Measurements from ENCODE around the gene REN. TPM values are rescaled to one million over a fixed set of nuclear protein-coding genes. Genes with fewer than 3 reads are reported as not detected.

The REN gene
- total RNA-seq, 1 experiment from 2014 or later = not detected

- Histone ChIP-seq H3K27me3 (ENCODE audit: insufficient read depth, low read length) (no peaks in the 10 kb centered on the region), H3K9me3 (ENCODE audit: control insufficient read depth, low read depth, low read length) (no peaks in the 10 kb centered on the region), H3K4me1 (ENCODE audit: insufficient read depth, low read length) (no peaks in the 10 kb centered on the region; the same call in 1 of the 2 replicates), H3K14ac (ENCODE audit: insufficient read depth, low read length) (no peak overlapping the region), H2AFZ (ENCODE audit: low read length) (no peak overlapping the region), H3K18ac (ENCODE audit: insufficient read length, low read depth, low read length) (no peak overlapping the region), H3K79me1 (ENCODE audit: insufficient read depth, low read depth, low read length, poor library complexity, severe bottlenecking) (no peaks in the 10 kb centered on the region), H2BK5ac (ENCODE audit: insufficient read length, low read length) (no peak overlapping the region), H3K9ac (ENCODE audit: extremely low read depth, insufficient read length, low read length) (no peak overlapping the region), H4K5ac (ENCODE audit: insufficient read length, low read depth, low read length) (no peak overlapping the region), H2BK15ac (ENCODE audit: low read depth, low read length) (no peak overlapping the region), H2BK12ac (ENCODE audit: insufficient read length, low read depth, low read length) (no peak overlapping the region), H3K79me2 (ENCODE audit: insufficient read depth, low read length) (no peaks in the 10 kb centered on the region), H3K4ac (ENCODE audit: low read depth, low read length) (no peak overlapping the region), H2BK120ac (ENCODE audit: low read depth, low read length, poor library complexity, severe bottlenecking) (no peak overlapping the region), H3T11ph (ENCODE audit: low read length) (no peak overlapping the region), H3K23ac (ENCODE audit: insufficient read length, low read depth, low read length) (no peak overlapping the region), H3K4me2 (ENCODE audit: insufficient read depth, insufficient read length, low read length) (no peak overlapping the region), H4K91ac (ENCODE audit: insufficient read length, low read depth, low read length) (no peak overlapping the region), H2BK20ac (ENCODE audit: low read depth, low read length, poor library complexity, severe bottlenecking) (no peak overlapping the region), H4K20me1 (ENCODE audit: control insufficient read depth, insufficient read depth, insufficient read length) (no peaks in the 10 kb centered on the region), H3K27ac (ENCODE audit: insufficient read length, low read depth, low read length) (no peak overlapping the region), H3K23me2 (ENCODE audit: insufficient read length, low read depth, low read length, poor library complexity, severe bottlenecking) (no peaks in the 10 kb centered on the region), H2AK5ac (ENCODE audit: insufficient read length, low read length) (no peak overlapping the region), H4K8ac (replicated peaks; ENCODE audit: insufficient read length, low read depth, low read length) (no peak overlapping the region), H3K56ac (ENCODE audit: insufficient read length, low read depth, low read length) (no peak overlapping the region)
- TF ChIP-seq CTCF (conservative IDR thresholded peaks at IDR 0.05) = peak; percentile 75
- Mint-ChIP-seq H3K27me3 (ENCODE audit: low read depth) (no peaks in the 10 kb centered on the region; the same call in 1 of the 2 replicates), H3K4me1 (peaks cover 20 to 26% of the 10 kb centered on the region in 2 experiments), H3K4me3 (no peak overlapping the region), H3K9me3 (no peaks in the 10 kb centered on the region), H3K27ac (peak overlapping the region; percentile 16 to 88 (median 63); a peak in 4 of 7 replicates), H3K36me3 (ENCODE audit: insufficient read depth in 1 of 3, low read depth in 3 of 3) (peaks cover 53 to 88% (median 75%) of the 10 kb centered on the region in 3 experiments)
- WGBS (ENCODE audit: extremely low coverage, insufficient read length, low lambda C conversion rate) = no CpG with 5 or more reads among the region's 9 CpGs
- DNase-seq = peak; percentile 72
Observed at GRCh38 chr1:204123376-204123775, 42.8 kb downstream of the REN start.

All from H9 (cell line).